ENCODE data around the gene LAMA2. TPM values are rescaled to one million over a fixed set of nuclear protein-coding genes. Genes with fewer than 3 reads are reported as not detected.

The LAMA2 gene
- total and polyA plus RNA-seq, 4 donors = 6.0 to 86.5 (median 46.4) TPM

GRCh38 chr6:129353067-129353466 is 470.1 kb downstream of the LAMA2 start:
- H3K27ac ChIP-seq (ENCODE audit: low read depth in 1 of 2, low read length in 2 of 2) = no peak overlapping the region
- intact Hi-C loops (cut with DNase I) = no loop called here
- DNase-seq = no peak
- 64 to 73% methylated on average over 9 of the region's 9 CpGs for WGBS, 2 donors
- no peaks in the 10 kb centered on the region for H3K4me1 ChIP-seq (ENCODE audit: control insufficient read depth in 1 of 2, insufficient read depth in 2 of 2, low read length in 2 of 2)
- H3K36me3 ChIP-seq (ENCODE audit: control insufficient read depth in 1 of 2, insufficient read depth in 2 of 2, low read length in 1 of 2) = peaks cover 0 to 2% of the 10 kb centered on the region in 2 donors
- ATAC-seq (ENCODE audit: low FRiP score) = no peak
- H3K9me3 ChIP-seq (ENCODE audit: control insufficient read depth, low read length) = no peaks in the 10 kb centered on the region
- H3K4me3 ChIP-seq (ENCODE audit: low read length in 2 of 2) = no peak overlapping the region
- H3K27me3 ChIP-seq (ENCODE audit: control insufficient read depth in 1 of 2, insufficient read depth in 2 of 2, low read length in 1 of 2) = no peaks in the 10 kb centered on the region

- WGBS, 2 donors = 41 to 46% methylated on average over 2 of the region's 2 CpGs
- Histone ChIP-seq H3K27me3 (ENCODE audit: control insufficient read depth in 1 of 2, insufficient read depth in 2 of 2, low read length in 1 of 2) (no peaks in the 10 kb centered on the region), H3K9me3 (ENCODE audit: control insufficient read depth, low read length) (no peaks in the 10 kb centered on the region), H3K36me3 (ENCODE audit: control insufficient read depth in 1 of 2, insufficient read depth in 2 of 2, low read length in 1 of 2) (peaks cover 0 to 2% of the 10 kb centered on the region in 2 donors), H3K4me3 (ENCODE audit: low read length in 2 of 2) (no peak overlapping the region), H3K4me1 (ENCODE audit: control insufficient read depth in 1 of 2, insufficient read depth in 2 of 2, low read length in 2 of 2) (no peaks in the 10 kb centered on the region), H3K27ac (ENCODE audit: low read depth in 1 of 2, low read length in 2 of 2) (no peak overlapping the region)
- ATAC-seq (ENCODE audit: low FRiP score) (no peak), DNase-seq (no peak)
- intact Hi-C loops (cut with DNase I) = no loop called here
These were observed 473.2 kb downstream of the LAMA2 start for GRCh38 chr6:129356129-129356528.

- ATAC-seq (ENCODE audit: low FRiP score) (no peak), DNase-seq (no peak)
- Histone ChIP-seq H3K9me3 (ENCODE audit: control insufficient read depth, low read length) (peaks cover 2% of the 10 kb centered on the region), H3K27ac (ENCODE audit: low read depth in 1 of 2, low read length in 2 of 2) (no peak overlapping the region), H3K27me3 (ENCODE audit: control insufficient read depth in 1 of 2, insufficient read depth in 2 of 2, low read length in 1 of 2) (no peaks in the 10 kb centered on the region), H3K36me3 (ENCODE audit: control insufficient read depth in 1 of 2, insufficient read depth in 2 of 2, low read length in 1 of 2) (peaks cover 0 to 2% of the 10 kb centered on the region in 2 donors), H3K4me1 (ENCODE audit: control insufficient read depth in 1 of 2, insufficient read depth in 2 of 2, low read length in 2 of 2) (no peaks in the 10 kb centered on the region), H3K4me3 (ENCODE audit: low read length in 2 of 2) (no peak overlapping the region)
- intact Hi-C loops (cut with DNase I) = no loop called here
- 68 to 74% methylated on average over 2 of the region's 2 CpGs for WGBS, 2 donors
These were observed 477.1 kb downstream of the LAMA2 start for GRCh38 chr6:129359811-129360681.

- 88 to 91% methylated on average over 2 of the region's 2 CpGs for WGBS, 2 donors
- H3K27me3 ChIP-seq (ENCODE audit: control insufficient read depth in 1 of 2, insufficient read depth in 2 of 2, low read length in 1 of 2) = no peaks in the 10 kb centered on the region
- intact Hi-C loops (cut with DNase I) = no loop called here
- H3K9me3 ChIP-seq (ENCODE audit: control insufficient read depth, low read length) = peaks cover 2% of the 10 kb centered on the region
- no peak overlapping the region for H3K27ac ChIP-seq (ENCODE audit: low read depth in 1 of 2, low read length in 2 of 2)
- no peak for DNase-seq
- peaks cover 0 to 2% of the 10 kb centered on the region in 2 donors for H3K36me3 ChIP-seq (ENCODE audit: control insufficient read depth in 1 of 2, insufficient read depth in 2 of 2, low read length in 1 of 2)
- no peak for ATAC-seq (ENCODE audit: low FRiP score)
- no peak overlapping the region for H3K4me3 ChIP-seq (ENCODE audit: low read length in 2 of 2)
- H3K4me1 ChIP-seq (ENCODE audit: control insufficient read depth in 1 of 2, insufficient read depth in 2 of 2, low read length in 2 of 2) = no peaks in the 10 kb centered on the region
These were observed 477.7 kb downstream of the LAMA2 start for GRCh38 chr6:129360682-129360955.

- Histone ChIP-seq H3K27me3 (ENCODE audit: control insufficient read depth in 1 of 2, insufficient read depth in 2 of 2, low read length in 1 of 2) (no peaks in the 10 kb centered on the region), H3K4me3 (ENCODE audit: low read length in 2 of 2) (no peak overlapping the region), H3K36me3 (ENCODE audit: control insufficient read depth in 1 of 2, insufficient read depth in 2 of 2, low read length in 1 of 2) (peaks cover 0 to 3% of the 10 kb centered on the region in 2 donors), H3K27ac (ENCODE audit: low read depth in 1 of 2, low read length in 2 of 2) (no peak overlapping the region), H3K4me1 (ENCODE audit: control insufficient read depth in 1 of 2, insufficient read depth in 2 of 2, low read length in 2 of 2) (no peaks in the 10 kb centered on the region), H3K9me3 (ENCODE audit: control insufficient read depth, low read length) (peaks cover 2% of the 10 kb centered on the region)
- intact Hi-C loops (cut with DNase I) = no loop called here
- 93% methylated on average over 3 of the region's 3 CpGs for WGBS, 2 donors
- DNase-seq (no peak), ATAC-seq (ENCODE audit: low FRiP score) (no peak)
These were observed 481.1 kb downstream of the LAMA2 start for GRCh38 chr6:129364037-129364436.

GRCh38 chr6:129364767-129365166 is 481.8 kb downstream of the LAMA2 start:
- H3K27me3 ChIP-seq (ENCODE audit: control insufficient read depth in 1 of 2, insufficient read depth in 2 of 2, low read length in 1 of 2) = no peaks in the 10 kb centered on the region
- H3K4me3 ChIP-seq (ENCODE audit: low read length in 2 of 2) = no peak overlapping the region
- intact Hi-C loops (cut with DNase I) = no loop called here
- no peak overlapping the region for H3K27ac ChIP-seq (ENCODE audit: low read depth in 1 of 2, low read length in 2 of 2)
- peaks cover 2% of the 10 kb centered on the region for H3K9me3 ChIP-seq (ENCODE audit: control insufficient read depth, low read length)
- peaks cover 0 to 3% of the 10 kb centered on the region in 2 donors for H3K36me3 ChIP-seq (ENCODE audit: control insufficient read depth in 1 of 2, insufficient read depth in 2 of 2, low read length in 1 of 2)
- DNase-seq (no peak), ATAC-seq (ENCODE audit: low FRiP score) (no peak)
- no peaks in the 10 kb centered on the region for H3K4me1 ChIP-seq (ENCODE audit: control insufficient read depth in 1 of 2, insufficient read depth in 2 of 2, low read length in 2 of 2)
- WGBS, 2 donors = 64 to 96% methylated on average over 3 of the region's 3 CpGs

- Histone ChIP-seq H3K36me3 (ENCODE audit: control insufficient read depth in 1 of 2, insufficient read depth in 2 of 2, low read length in 1 of 2) (peaks cover 0 to 1% of the 10 kb centered on the region in 2 donors), H3K4me3 (ENCODE audit: low read length in 2 of 2) (no peak overlapping the region), H3K27ac (ENCODE audit: low read depth in 1 of 2, low read length in 2 of 2) (no peak overlapping the region), H3K27me3 (ENCODE audit: control insufficient read depth in 1 of 2, insufficient read depth in 2 of 2, low read length in 1 of 2) (no peaks in the 10 kb centered on the region), H3K9me3 (ENCODE audit: control insufficient read depth, low read length) (no peaks in the 10 kb centered on the region), H3K4me1 (ENCODE audit: control insufficient read depth in 1 of 2, insufficient read depth in 2 of 2, low read length in 2 of 2) (no peaks in the 10 kb centered on the region)
- 69 to 71% methylated on average over 1 of the region's 1 CpG for WGBS, 2 donors
- DNase-seq = no peak
- no peak for ATAC-seq (ENCODE audit: low FRiP score)
- intact Hi-C loops (cut with DNase I) = no loop called here
These were observed 485.1 kb downstream of the LAMA2 start for GRCh38 chr6:129368076-129368475.

GRCh38 chr6:129368970-129369369 is 486.0 kb downstream of the LAMA2 start:
- peaks cover 0 to 1% of the 10 kb centered on the region in 2 donors for H3K36me3 ChIP-seq (ENCODE audit: control insufficient read depth in 1 of 2, insufficient read depth in 2 of 2, low read length in 1 of 2)
- no peaks in the 10 kb centered on the region for H3K27me3 ChIP-seq (ENCODE audit: control insufficient read depth in 1 of 2, insufficient read depth in 2 of 2, low read length in 1 of 2)
- intact Hi-C loops (cut with DNase I) = no loop called here
- H3K4me1 ChIP-seq (ENCODE audit: control insufficient read depth in 1 of 2, insufficient read depth in 2 of 2, low read length in 2 of 2) = no peaks in the 10 kb centered on the region
- H3K4me3 ChIP-seq (ENCODE audit: low read length in 2 of 2) = no peak overlapping the region
- H3K9me3 ChIP-seq (ENCODE audit: control insufficient read depth, low read length) = no peaks in the 10 kb centered on the region
- DNase-seq = no peak
- WGBS, 2 donors = 96 to 97% methylated on average over 2 of the region's 2 CpGs
- H3K27ac ChIP-seq (ENCODE audit: low read depth in 1 of 2, low read length in 2 of 2) = no peak overlapping the region
- ATAC-seq (ENCODE audit: low FRiP score) = no peak

GRCh38 chr6:129369737-129370136 is 486.8 kb downstream of the LAMA2 start:
- DNase-seq = no peak
- 48 to 51% methylated on average over 5 of the region's 5 CpGs for WGBS, 2 donors
- Histone ChIP-seq H3K4me3 (ENCODE audit: low read length in 2 of 2) (no peak overlapping the region), H3K4me1 (ENCODE audit: control insufficient read depth in 1 of 2, insufficient read depth in 2 of 2, low read length in 2 of 2) (no peaks in the 10 kb centered on the region), H3K27me3 (ENCODE audit: control insufficient read depth in 1 of 2, insufficient read depth in 2 of 2, low read length in 1 of 2) (no peaks in the 10 kb centered on the region), H3K36me3 (ENCODE audit: control insufficient read depth in 1 of 2, insufficient read depth in 2 of 2, low read length in 1 of 2) (peaks cover 0 to 1% of the 10 kb centered on the region in 2 donors), H3K27ac (ENCODE audit: low read depth in 1 of 2, low read length in 2 of 2) (no peak overlapping the region), H3K9me3 (ENCODE audit: control insufficient read depth, low read length) (no peaks in the 10 kb centered on the region)
- no peak for ATAC-seq (ENCODE audit: low FRiP score)
- intact Hi-C loops (cut with DNase I) = no loop called here
